Ectodermal cell (in vitro differentiated cells): ENCODE data around the gene KLHL41.

Experiments
- H3K27ac ChIP-seq: 2 replicates; pipeline ENCODE4 v1.7.0; 2013; ENCODE audit warnings: mild to moderate bottlenecking, low read depth, low read length; ENCODE audit not compliant: insufficient read depth, poor library complexity, severe bottlenecking
- H3K27me3 ChIP-seq: 2 replicates; pipeline ENCODE4 v1.7.0; 2013; ENCODE audit warnings: mild to moderate bottlenecking, low read length; ENCODE audit not compliant: insufficient read depth, control insufficient read depth, poor library complexity, severe bottlenecking
- H3K36me3 ChIP-seq: one replicate; pipeline ENCODE4 v1.7.0; 2013; ENCODE audit warnings: low read length; ENCODE audit not compliant: control insufficient read depth, insufficient read depth
- H3K4me1 ChIP-seq: one replicate; pipeline ENCODE4 v1.7.0; 2013; ENCODE audit warnings: low read length; ENCODE audit not compliant: control insufficient read depth, insufficient read depth
- H3K4me3 ChIP-seq: 2 replicates; pipeline ENCODE4 v1.7.0; 2013; ENCODE audit warnings: low read depth, low read length, control low read depth; ENCODE audit not compliant: insufficient read depth
- H3K9me3 ChIP-seq: 2 replicates; pipeline ENCODE4 v1.7.0; 2013; ENCODE audit warnings: mild to moderate bottlenecking, low read length, moderate library complexity; ENCODE audit not compliant: control insufficient read depth
- WGBS, 2 experiments: methylation state at CpG; one replicate each; pipeline ENCODE4 v1.1.7; 2013; ENCODE audit warnings: missing lambda C conversion rate in 2 of 2; 5-methylcytosine and 5-hydroxymethylcytosine counted together

Gene KLHL41

GRCh38 chr2:169478745-169479256, 30.7 kb upstream of the KLHL41 start:
- WGBS, 2 experiments, result 86% methylated on average over 14 of the region's 14 CpGs
- peaks cover 28% of the 10 kb centered on the region for H3K27me3 ChIP-seq
- no peaks in the 10 kb centered on the region for H3K4me1 ChIP-seq
- no peaks in the 10 kb centered on the region for H3K9me3 ChIP-seq
- peak overlapping the region; percentile 71 for H3K4me3 ChIP-seq
- H3K36me3 ChIP-seq, result peaks cover 4% of the 10 kb centered on the region
- no peak overlapping the region for H3K27ac ChIP-seq

GRCh38 chr2:169479257-169480078, 30.0 kb upstream of the KLHL41 start, which contains the start of gene BBS5:
Gene BBS5, plus strand, starts transcription at chr2:169479494. Its CDS starts 60 bp downstream, at chr2:169479554.
- no peaks in the 10 kb centered on the region for H3K9me3 ChIP-seq
- no peaks in the 10 kb centered on the region for H3K4me1 ChIP-seq
- 2% methylated on average over 71 of the region's 71 CpGs for WGBS, 2 experiments
- H3K27ac ChIP-seq, result no peak within 1 kb of the TSS
- H3K27me3 ChIP-seq, result peaks cover 28% of the 10 kb centered on the region
- H3K4me3 ChIP-seq, result peak within 1 kb of the TSS; percentile 71
- H3K36me3 ChIP-seq, result peaks cover 4% of the 10 kb centered on the region

GRCh38 chr2:169480079-169480465, 29.4 kb upstream of the KLHL41 start:
- Histone ChIP-seq H3K27ac (no peak overlapping the region), H3K9me3 (no peaks in the 10 kb centered on the region), H3K4me1 (no peaks in the 10 kb centered on the region), H3K4me3 (peak overlapping the region; percentile 71), H3K27me3 (peaks cover 28% of the 10 kb centered on the region), H3K36me3 (peaks cover 4% of the 10 kb centered on the region)
- WGBS, 2 experiments, result 60 to 77% methylated on average over 6 to 9 of the region's 9 CpGs

- Histone ChIP-seq H3K27ac (no peak overlapping the region), H3K36me3 (peaks cover 5% of the 10 kb centered on the region), H3K27me3 (peaks cover 4% of the 10 kb centered on the region), H3K4me3 (no peak overlapping the region), H3K4me1 (no peaks in the 10 kb centered on the region), H3K9me3 (no peaks in the 10 kb centered on the region)
- WGBS, 2 experiments, result 92 to 100% methylated on average over 1 of the region's 1 CpG
These were observed 23.8 kb upstream of the KLHL41 start for GRCh38 chr2:169485650-169486138.

- Histone ChIP-seq H3K4me1 (no peaks in the 10 kb centered on the region), H3K27me3 (no peaks in the 10 kb centered on the region), H3K4me3 (no peak overlapping the region), H3K27ac (no peak overlapping the region), H3K9me3 (no peaks in the 10 kb centered on the region), H3K36me3 (peaks cover 8% of the 10 kb centered on the region)
These were observed 23.0 kb upstream of the KLHL41 start for GRCh38 chr2:169486487-169486886.

GRCh38 chr2:169490834-169491233, 18.7 kb upstream of the KLHL41 start:
- H3K27me3 ChIP-seq, result no peaks in the 10 kb centered on the region
- H3K27ac ChIP-seq, result no peak overlapping the region
- H3K4me1 ChIP-seq, result no peaks in the 10 kb centered on the region
- peaks cover 4% of the 10 kb centered on the region for H3K36me3 ChIP-seq
- no peaks in the 10 kb centered on the region for H3K9me3 ChIP-seq
- H3K4me3 ChIP-seq, result no peak overlapping the region

GRCh38 chr2:169491378-169491777, 18.1 kb upstream of the KLHL41 start:
- Histone ChIP-seq H3K4me3 (no peak overlapping the region), H3K9me3 (no peaks in the 10 kb centered on the region), H3K4me1 (no peaks in the 10 kb centered on the region), H3K36me3 (peaks cover 4% of the 10 kb centered on the region), H3K27ac (no peak overlapping the region), H3K27me3 (no peaks in the 10 kb centered on the region)

GRCh38 chr2:169493360-169493759, 16.1 kb upstream of the KLHL41 start:
- no peak overlapping the region for H3K27ac ChIP-seq
- no peaks in the 10 kb centered on the region for H3K4me1 ChIP-seq
- no peaks in the 10 kb centered on the region for H3K9me3 ChIP-seq
- H3K27me3 ChIP-seq, result no peaks in the 10 kb centered on the region
- H3K4me3 ChIP-seq, result no peak overlapping the region
- H3K36me3 ChIP-seq, result peaks cover 4% of the 10 kb centered on the region
- 94% methylated on average over 2 of the region's 2 CpGs for WGBS, 2 experiments

- H3K4me1 ChIP-seq, result no peaks in the 10 kb centered on the region
- H3K27ac ChIP-seq, result no peak overlapping the region
- WGBS, 2 experiments, result 90 to 93% methylated on average over 5 of the region's 5 CpGs
- no peaks in the 10 kb centered on the region for H3K9me3 ChIP-seq
- peaks cover 4% of the 10 kb centered on the region for H3K36me3 ChIP-seq
- no peak overlapping the region for H3K4me3 ChIP-seq
- H3K27me3 ChIP-seq, result no peaks in the 10 kb centered on the region
These were observed 14.1 kb upstream of the KLHL41 start for GRCh38 chr2:169495310-169495928.

- Histone ChIP-seq H3K36me3 (no peaks in the 10 kb centered on the region), H3K4me3 (no peak overlapping the region), H3K9me3 (no peaks in the 10 kb centered on the region), H3K27ac (no peak overlapping the region), H3K27me3 (no peaks in the 10 kb centered on the region), H3K4me1 (peaks cover 6% of the 10 kb centered on the region)
- whole genome bisulfite sequencing, 2 experiments, result 89 to 97% methylated on average over 19 of the region's 19 CpGs
These were observed 4.9 kb upstream of the KLHL41 start for GRCh38 chr2:169504651-169505050.
